Glutamatergic neuron (in vitro differentiated cells): ENCODE results near the gene RPTOR. TPM values are rescaled to one million over a fixed set of nuclear protein-coding genes. Genes with fewer than 3 reads are reported as not detected.

Experiments used
- DNase-seq: peaks from one replicate; pipeline ENCODE4 v3.0.0; 2022
- H3K27ac Mint-ChIP-seq: one replicate; pipeline ENCODE4 v1.8.0; 2020; ENCODE audit warnings: mild to moderate bottlenecking, mixed read lengths, inconsistent platforms; ENCODE audit not compliant: unreplicated experiment
- H3K27me3 Mint-ChIP-seq: one replicate; pipeline ENCODE4 v1.8.0; 2020; ENCODE audit warnings: mild to moderate bottlenecking, moderate library complexity, mixed read lengths, inconsistent platforms; ENCODE audit not compliant: unreplicated experiment
- H3K36me3 Mint-ChIP-seq: one replicate; pipeline ENCODE4 v1.8.0; 2020; ENCODE audit warnings: mild to moderate bottlenecking, mixed read lengths, inconsistent platforms; ENCODE audit not compliant: unreplicated experiment
- H3K4me1 Mint-ChIP-seq: one replicate; pipeline ENCODE4 v1.8.0; 2020; ENCODE audit warnings: mild to moderate bottlenecking, low read depth, mixed read lengths, inconsistent platforms; ENCODE audit not compliant: unreplicated experiment
- H3K4me3 Mint-ChIP-seq: one replicate; pipeline ENCODE4 v1.8.0; 2020; ENCODE audit warnings: mild to moderate bottlenecking, mixed read lengths, inconsistent platforms; ENCODE audit not compliant: unreplicated experiment
- H3K9me3 Mint-ChIP-seq: one replicate; pipeline ENCODE4 v1.8.0; 2020; ENCODE audit warnings: mild to moderate bottlenecking, moderate library complexity, mixed read lengths, inconsistent platforms; ENCODE audit not compliant: unreplicated experiment
- total RNA-seq: library from RNA; stranded (reverse); fragmentation: NEBNext Ultra II Directional; extraction: Animal tissue kit (Norgen Biotek cat#: 25700); gene quantifications from one replicate; pipeline ENCODE4 v1.2.1, GENCODE V29; 2021; ENCODE audit not compliant: unreplicated experiment
- TF ChIP-seq, protein P1 (sequence below): fragments of 200-600 bp; sonication (generic); IDR thresholded peaks from one replicate; pipeline ENCODE4 v1.5.0; 2021; ENCODE audit not compliant: partially characterized antibody, unreplicated experiment

RPTOR gene
- total RNA-seq, 1 donor from 2014 or later, result 39.8 TPM

GRCh38 chr17:80829166-80829813 lies 284.7 kb downstream of the RPTOR start:
- Mint-ChIP-seq H3K27ac (no peak overlapping the region), H3K4me1 (peaks cover 28% of the 10 kb centered on the region), H3K4me3 (no peak overlapping the region), H3K36me3 (no peaks in the 10 kb centered on the region), H3K9me3 (peaks cover 13% of the 10 kb centered on the region), H3K27me3 (peaks cover 10% of the 10 kb centered on the region)
- DNase-seq, result no peak
- TF ChIP-seq, protein P1, sequence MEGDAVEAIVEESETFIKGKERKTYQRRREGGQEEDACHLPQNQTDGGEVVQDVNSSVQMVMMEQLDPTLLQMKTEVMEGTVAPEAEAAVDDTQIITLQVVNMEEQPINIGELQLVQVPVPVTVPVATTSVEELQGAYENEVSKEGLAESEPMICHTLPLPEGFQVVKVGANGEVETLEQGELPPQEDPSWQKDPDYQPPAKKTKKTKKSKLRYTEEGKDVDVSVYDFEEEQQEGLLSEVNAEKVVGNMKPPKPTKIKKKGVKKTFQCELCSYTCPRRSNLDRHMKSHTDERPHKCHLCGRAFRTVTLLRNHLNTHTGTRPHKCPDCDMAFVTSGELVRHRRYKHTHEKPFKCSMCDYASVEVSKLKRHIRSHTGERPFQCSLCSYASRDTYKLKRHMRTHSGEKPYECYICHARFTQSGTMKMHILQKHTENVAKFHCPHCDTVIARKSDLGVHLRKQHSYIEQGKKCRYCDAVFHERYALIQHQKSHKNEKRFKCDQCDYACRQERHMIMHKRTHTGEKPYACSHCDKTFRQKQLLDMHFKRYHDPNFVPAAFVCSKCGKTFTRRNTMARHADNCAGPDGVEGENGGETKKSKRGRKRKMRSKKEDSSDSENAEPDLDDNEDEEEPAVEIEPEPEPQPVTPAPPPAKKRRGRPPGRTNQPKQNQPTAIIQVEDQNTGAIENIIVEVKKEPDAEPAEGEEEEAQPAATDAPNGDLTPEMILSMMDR, result no peak

- Mint-ChIP-seq H3K9me3 (peaks cover 15% of the 10 kb centered on the region), H3K4me3 (no peak overlapping the region), H3K27ac (no peak overlapping the region), H3K4me1 (peaks cover 36% of the 10 kb centered on the region), H3K27me3 (peaks cover 12% of the 10 kb centered on the region), H3K36me3 (no peaks in the 10 kb centered on the region)
- DNase-seq, result no peak
- TF ChIP-seq, protein P1, result no peak
These were observed 285.6 kb downstream of the RPTOR start for GRCh38 chr17:80830020-80830780.

DNA sequence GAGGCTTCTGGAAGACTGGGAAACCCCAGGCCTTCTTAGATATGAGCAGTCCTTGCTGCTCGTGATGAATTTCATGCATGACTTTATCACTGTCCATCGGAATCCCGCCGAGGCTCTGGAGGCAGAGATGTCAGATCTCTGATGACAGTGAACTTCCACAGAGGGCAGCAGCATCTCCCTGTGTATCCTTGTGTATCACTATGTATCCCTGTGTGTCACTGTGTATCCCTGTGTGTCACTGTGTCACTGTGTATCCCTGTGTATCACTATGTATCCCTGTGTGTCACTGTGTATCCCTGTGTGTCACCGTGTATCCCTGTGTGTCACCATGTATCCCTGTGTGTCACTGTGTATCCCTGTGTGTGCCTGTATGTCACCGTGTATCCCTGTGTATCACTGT lies 286.9 kb downstream of the RPTOR start:
- peaks cover 14% of the 10 kb centered on the region for H3K27me3 Mint-ChIP-seq
- peak overlapping the region; percentile 81 for H3K4me3 Mint-ChIP-seq
- DNase-seq, result no peak
- no peaks in the 10 kb centered on the region for H3K36me3 Mint-ChIP-seq
- H3K4me1 Mint-ChIP-seq, result peaks cover 46% of the 10 kb centered on the region
- peaks cover 15% of the 10 kb centered on the region for H3K9me3 Mint-ChIP-seq
- TF ChIP-seq, protein P1, result no peak
- peak overlapping the region; percentile 98 for H3K27ac Mint-ChIP-seq

- Mint-ChIP-seq H3K36me3 (no peaks in the 10 kb centered on the region), H3K4me1 (peaks cover 52% of the 10 kb centered on the region), H3K4me3 (peak overlapping the region; percentile 81), H3K27ac (peak overlapping the region; percentile 98), H3K9me3 (peaks cover 15% of the 10 kb centered on the region), H3K27me3 (peaks cover 17% of the 10 kb centered on the region)
- no peak for DNase-seq
- TF ChIP-seq, protein P1, result no peak
These were observed 287.6 kb downstream of the RPTOR start for GRCh38 chr17:80832266-80832676.
